ENCODE results near the gene SDK1.

GRCh38 chr7:3950249-3950648 is 649.2 kb downstream of the SDK1 start:
- TF ChIP-seq CTCF (IDR thresholded peaks at IDR 0.05) = no peak
- no peak for TF ChIP-seq POLR2AphosphoS5 (IDR thresholded peaks at IDR 0.05)
- no peak for TF ChIP-seq POLR2A (IDR thresholded peaks at IDR 0.05)
